HG02571 (cell line): Measurements from ENCODE around the gene EMD.

ENCODE experiments used
- ATAC-seq: cut with Tn5 transposase; IDR thresholded peaks from one replicate; pipeline ENCODE4 v1.9.1; 2021; ENCODE audit warnings: mild to moderate bottlenecking, moderate library complexity; ENCODE audit not compliant: unreplicated experiment

EMD gene

GRCh38 chrX:154412468-154412867 lies 33.4 kb downstream of the EMD start:
- no peak for ATAC-seq

- no peak for ATAC-seq
Measured at GRCh38 chrX:154413142-154413541, 34.0 kb downstream of the EMD start.

- ATAC-seq = no peak
Measured at GRCh38 chrX:154417157-154417556, 38.1 kb downstream of the EMD start.

- ATAC-seq = no peak
Measured at GRCh38 chrX:154419189-154419588, 40.1 kb downstream of the EMD start.

GRCh38 chrX:154419688-154420401 lies 40.8 kb downstream of the EMD start:
- no peak for ATAC-seq

GRCh38 chrX:154420402-154420756 lies 41.3 kb downstream of the EMD start:
- no peak for ATAC-seq

GRCh38 chrX:154426916-154427770 lies 48.0 kb downstream of the EMD start:
- ATAC-seq = no peak

- ATAC-seq = peak; percentile 96
Measured at GRCh38 chrX:154428176-154429171, 49.4 kb downstream of the EMD start, which contains the start of gene ATP6AP1. ATP6AP1 (plus strand) TSS chrX:154428677; CDS start chrX:154428693, 16 bp downstream.

- ATAC-seq = no peak
Measured at GRCh38 chrX:154429711-154430110, 50.6 kb downstream of the EMD start.

GRCh38 chrX:154430479-154430878 lies 51.4 kb downstream of the EMD start:
- no peak for ATAC-seq

- ATAC-seq = no peak
Measured at GRCh38 chrX:154430916-154431315, 51.8 kb downstream of the EMD start.
